GM19324 (cell line): ENCODE measurements around the gene GSTT4.
"Not testable (repeated sequence)": the region's sequence is repeated elsewhere in the genome, so short reads cannot be mapped to it uniquely, and the experiment has no call there.

Experiments
- ATAC-seq: cut with Tn5 transposase; IDR thresholded peaks from one replicate; pipeline ENCODE4 v1.9.1; 2021; ENCODE audit warnings: mild to moderate bottlenecking, moderate library complexity; ENCODE audit not compliant: unreplicated experiment, low FRiP score

GSTT4 gene

DNA sequence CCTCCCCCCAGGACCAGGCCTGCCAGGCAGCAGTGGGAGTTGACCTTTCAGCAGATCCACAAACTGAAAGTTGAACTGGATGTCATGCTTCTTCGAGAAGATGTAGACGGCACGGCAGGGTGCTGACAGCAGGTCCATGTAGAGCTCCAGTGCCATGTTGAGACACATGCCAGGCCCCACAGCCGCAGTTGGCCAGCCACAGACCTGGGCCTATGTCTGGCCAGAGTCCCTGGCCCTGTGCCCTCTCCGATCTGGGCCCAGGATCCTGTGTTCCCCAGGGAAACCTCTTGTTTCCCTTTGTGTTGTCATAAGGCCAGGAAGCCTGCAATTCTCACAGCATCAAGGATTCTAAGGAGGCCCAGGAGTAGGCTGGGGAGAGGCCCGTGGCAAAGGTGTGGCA lies at the start of gene GSTT4:
TSS of gene GSTT4 (minus strand) at position 253 of the 400 bp plus-strand sequence. CDS start at position 156, 97 bp downstream.
- ATAC-seq, result no peak

DNA sequence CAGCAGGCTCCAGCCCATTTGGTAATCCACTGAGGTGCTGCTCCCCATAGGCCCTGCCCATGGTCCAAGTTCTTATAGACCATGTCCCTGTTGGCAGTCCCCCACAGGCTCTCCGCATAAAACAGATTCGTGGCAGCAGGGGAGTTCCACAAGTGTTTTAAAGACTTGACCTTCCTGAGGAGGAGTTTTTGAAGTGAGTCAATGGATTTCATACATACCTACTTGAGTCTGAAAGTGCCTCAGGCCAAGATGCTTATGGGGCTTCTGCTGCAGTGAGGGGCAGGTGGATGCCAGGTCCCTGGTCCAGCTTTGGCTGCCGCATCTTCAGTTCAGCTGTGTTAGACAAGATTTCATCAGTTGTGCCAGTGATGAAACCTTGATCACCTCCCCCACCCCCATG lies 49.1 kb upstream of the GSTT4 start:
- ATAC-seq, result no peak

DNA sequence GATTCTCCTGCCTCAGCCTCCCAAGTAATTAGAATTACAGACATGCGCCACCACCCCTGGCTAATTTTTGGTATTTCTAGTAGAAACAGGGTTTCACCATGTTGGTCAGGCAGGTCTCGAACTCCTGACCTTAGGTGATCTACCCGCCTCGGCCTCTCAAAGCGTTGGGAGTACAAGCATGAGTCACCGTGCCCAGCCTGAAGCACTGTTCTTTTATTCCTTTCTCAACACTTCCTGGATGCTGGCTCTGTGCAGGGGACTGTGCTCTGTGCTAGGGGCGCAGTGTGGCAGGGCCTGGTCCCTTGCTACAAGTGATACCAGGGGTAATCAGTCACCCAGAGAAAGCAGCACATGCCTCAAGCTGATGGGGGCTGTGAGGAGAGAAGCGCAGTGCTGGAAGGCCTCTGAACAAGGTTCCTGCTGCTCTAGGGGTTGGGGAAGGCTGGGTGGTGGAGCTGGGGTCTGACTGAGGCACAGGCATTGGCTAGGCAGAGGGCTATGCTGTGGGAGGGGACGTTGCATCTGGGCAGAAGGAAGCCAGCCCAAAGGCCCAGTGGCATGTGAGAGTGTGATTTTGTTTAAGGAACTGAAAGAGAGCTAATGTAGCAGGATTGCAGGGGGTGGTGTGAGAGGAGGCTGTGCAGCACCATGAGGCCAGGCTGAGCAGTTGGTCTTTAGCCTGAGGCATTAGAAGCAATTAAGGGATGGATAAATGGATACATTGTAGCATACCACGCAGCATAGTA lies 48.4 kb upstream of the GSTT4 start:
- peak; percentile 46 for ATAC-seq

DNA sequence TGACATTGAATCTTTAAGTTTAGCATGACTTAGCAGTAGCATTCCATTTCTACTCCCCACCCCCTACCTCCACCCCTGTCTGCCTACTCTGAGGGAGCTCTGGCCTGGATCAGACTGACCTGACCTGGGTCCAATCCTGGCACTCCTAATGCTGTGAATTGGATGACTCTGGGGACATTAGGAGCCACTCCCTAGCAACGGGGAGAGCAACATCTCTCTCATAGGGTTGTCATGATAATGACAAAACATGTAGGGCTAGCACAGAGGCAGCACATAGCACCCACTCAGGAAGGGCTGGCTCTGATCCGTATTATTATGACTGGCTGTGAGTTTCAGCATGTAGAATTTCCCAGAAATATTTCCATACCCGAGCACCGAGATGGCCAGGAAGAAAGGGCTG lies 46.3 kb upstream of the GSTT4 start:
- ATAC-seq, result no peak

DNA sequence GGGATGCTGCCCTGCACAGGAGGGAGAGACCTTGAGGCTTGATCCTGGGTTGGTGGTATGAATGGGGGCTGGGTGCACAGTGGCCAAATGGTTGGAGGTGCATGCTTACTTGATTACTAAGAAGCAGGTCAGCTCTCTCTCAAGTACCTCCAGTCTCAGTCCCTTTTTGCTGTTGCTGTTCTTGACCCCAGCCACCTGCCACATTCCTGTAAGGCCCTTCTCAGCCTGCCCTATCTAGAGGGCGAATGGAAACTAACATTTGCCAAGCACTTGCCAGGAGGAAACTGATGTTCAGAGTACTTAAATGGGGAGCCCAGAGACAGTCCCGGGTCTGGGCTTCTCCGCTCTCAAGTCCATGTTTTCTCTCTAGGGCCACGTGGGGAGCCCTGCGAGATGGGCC lies 45.8 kb upstream of the GSTT4 start:
- no peak for ATAC-seq

DNA sequence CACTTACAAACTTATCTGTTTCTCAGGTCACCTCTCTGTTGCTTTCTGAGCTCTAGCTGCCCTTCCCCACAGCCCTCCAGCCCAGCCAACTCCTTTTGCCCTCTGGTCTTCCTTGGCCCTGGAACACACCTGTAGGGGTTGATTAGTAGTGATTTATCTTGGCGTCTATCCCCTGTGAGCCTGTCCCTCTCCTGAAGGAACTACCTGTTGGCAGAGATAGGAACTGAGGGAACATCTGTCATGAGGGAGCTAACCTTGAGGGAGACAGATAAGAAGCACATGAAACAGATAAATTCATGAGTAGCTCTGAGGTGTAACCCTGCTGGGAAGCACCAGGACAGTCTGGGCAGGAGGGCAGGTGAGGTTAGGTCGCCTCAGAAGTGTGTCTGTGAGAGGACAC lies 44.7 kb upstream of the GSTT4 start:
- no peak for ATAC-seq

DNA sequence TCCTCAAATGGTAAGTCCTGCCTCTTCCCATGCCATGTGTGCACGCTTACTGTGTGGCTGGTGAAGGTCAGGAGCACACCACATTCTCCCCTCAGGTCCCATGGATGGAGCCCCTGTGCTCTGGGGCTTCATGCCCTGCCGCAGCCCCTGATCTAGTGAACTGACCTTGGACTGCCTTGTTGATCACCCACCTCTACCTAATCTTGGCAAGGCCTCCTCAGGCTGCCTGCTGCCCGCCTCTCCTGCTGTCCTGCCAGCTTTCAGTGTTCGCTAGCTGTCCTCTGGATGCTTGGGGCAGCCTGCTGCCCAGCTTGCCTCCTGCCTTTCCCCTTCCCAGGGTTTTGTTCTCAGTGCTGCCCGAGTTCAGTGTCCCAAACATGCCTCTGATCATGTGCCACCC lies 44.0 kb upstream of the GSTT4 start:
- no peak for ATAC-seq

DNA sequence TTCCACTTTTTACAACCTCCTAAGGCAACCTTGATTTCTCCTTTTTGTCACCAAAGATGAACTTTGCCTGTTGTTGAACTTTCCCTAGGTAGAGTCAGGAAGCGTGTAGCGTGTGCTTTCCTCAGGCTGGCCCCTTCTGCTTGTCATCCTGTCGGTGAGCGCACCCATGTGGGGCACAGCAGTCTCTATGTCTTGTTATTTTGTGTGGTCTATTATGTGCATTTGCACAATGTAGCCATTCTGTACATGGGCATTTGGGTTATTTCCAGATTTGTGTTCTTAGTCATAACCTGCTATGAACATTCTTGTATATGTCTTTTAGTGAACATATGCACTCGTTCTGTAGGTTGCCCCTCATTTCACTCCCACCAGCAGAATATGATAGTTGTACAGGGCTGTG lies 40.8 kb upstream of the GSTT4 start:
- ATAC-seq, result no peak

DNA sequence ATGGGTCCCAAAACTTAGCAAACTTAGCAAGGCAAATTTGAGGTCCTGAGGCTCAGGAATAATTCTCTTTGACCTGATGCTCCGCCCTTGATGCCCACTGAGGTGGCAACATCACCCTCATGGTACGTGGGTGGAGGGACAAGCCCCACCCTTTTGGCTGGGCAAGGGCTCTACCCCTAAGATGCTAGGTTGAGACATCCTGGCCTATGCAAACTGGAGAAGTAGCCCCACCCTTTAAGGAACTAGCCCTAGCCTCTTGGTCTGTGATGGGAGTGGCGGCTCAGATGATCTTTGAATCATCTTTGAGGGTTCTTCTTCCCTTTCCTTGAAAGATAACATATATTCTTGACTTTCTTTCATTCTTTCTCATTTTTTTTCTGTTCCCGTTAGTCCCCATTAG lies 38.7 kb upstream of the GSTT4 start:
- no peak for ATAC-seq

DNA sequence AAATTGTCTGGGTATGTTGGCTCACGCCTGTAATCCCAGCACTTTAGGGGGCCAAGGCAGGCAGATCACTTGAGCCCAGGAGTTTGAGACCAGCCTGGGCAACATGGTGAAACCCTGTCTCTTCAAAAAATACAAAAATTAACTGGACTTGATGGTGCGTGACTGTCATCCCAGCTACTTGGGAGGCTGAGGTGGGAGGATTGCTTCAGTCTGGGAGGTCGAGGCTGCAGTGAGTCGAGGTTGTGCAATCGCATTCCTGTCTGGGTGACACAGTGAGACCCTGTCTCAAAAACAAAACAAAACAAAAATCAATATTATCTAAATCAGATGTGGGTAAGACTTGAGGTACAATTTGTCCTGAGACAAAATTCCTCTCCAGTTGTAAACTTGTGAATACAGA lies 38.2 kb upstream of the GSTT4 start:
- ATAC-seq, result not testable (repeated sequence)

DNA sequence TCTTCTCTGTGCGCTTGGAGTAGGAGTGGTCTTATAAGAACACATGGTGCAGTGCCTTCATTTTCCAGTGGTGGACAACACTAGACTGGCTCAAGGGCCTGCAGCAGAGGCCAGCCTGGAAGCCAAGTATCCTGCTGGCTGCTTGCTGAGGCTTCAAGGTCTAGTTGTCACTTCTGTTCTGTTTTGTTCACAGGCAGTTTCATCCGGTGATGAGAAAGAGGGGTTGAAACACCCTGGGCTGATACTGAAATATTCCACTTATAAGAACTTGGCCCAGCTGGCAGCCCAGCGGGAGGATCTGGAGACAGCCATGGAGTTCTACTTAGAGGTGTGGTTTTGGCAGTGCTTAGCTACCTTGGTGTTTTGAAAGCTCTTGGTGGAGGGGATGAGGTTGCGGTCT lies 35.7 kb upstream of the GSTT4 start:
- no peak for ATAC-seq

DNA sequence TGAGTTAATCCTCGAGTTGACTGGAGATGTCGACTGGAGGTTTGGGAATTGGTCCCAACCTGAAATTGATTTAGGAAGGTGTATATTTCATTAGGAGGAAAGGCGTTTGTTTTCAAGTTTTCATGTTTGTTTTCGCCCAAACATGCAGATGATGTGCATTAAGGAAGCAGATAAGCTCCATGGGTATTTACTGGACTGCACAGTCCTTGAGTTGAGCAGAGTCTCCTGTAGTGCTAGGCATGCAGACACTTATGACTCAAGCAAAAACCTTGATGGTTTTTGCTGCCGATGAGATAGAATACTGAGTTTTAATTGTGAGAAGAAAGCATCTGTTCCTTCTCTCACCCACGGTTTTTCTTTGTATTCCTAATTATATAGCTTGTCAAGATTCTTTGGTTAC lies 33.8 kb upstream of the GSTT4 start:
- no peak for ATAC-seq

DNA sequence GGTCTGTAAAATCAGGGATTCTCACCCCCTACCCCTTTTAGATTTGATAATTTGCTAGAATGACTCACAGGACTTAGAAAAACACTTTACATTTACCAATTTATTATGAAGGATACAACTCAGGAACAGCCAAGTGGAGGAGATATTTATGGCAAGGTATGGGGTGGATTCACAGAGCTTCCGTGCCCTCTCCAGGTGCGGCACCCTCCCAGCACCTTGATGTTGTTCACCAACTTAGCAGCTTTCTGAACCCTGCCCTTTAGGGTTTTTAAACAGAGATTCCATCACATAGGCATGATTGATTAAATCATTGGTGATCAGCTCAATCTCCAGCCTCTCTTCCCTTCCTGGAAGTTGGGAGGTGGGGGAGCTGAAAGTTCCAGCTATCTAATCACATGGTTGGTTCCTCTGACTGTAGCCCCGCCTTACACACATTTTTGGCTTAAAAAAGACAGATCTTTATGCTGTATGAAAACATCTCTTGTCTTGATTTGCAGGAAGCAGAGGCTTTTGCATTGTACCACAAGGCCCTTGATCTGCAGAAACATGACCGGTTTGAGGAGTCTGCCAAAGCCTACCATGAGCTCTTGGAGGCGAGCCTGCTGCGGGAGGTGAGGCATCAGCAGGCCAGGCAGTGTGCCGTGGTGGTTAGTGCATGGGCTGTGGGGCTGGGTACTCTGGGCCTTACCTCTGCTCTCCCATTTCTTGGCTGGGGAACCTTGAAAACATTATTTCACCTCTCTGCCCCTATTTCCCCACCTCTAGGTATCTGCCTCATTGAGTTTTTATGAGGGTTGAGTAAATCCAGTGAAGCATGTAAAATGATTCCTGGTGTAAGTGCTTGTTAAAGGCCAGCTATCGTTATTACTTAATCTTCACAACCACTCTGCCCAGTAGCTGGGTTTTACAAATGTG lies 32.9 kb upstream of the GSTT4 start:
- ATAC-seq, result no peak

DNA sequence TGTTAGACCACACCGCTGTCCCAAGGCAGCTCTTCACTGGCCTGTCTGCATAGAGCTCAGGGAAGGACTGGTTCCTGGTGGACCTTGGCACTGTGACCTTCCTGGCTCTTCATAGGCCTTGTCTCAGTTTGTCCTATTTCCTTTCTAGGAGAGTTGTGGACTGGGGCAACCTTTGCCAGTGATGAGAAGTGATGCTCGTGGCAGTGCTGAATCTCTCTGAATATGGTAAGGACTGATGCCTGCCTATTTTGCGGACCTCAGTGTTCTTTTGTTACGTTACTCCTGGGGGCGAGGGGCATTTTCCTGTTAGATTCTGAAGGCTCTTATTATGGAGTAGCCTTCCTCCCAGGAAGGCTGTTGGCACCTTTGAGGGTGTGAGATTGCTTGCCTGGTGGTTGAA lies 30.0 kb upstream of the GSTT4 start:
- no peak for ATAC-seq

DNA sequence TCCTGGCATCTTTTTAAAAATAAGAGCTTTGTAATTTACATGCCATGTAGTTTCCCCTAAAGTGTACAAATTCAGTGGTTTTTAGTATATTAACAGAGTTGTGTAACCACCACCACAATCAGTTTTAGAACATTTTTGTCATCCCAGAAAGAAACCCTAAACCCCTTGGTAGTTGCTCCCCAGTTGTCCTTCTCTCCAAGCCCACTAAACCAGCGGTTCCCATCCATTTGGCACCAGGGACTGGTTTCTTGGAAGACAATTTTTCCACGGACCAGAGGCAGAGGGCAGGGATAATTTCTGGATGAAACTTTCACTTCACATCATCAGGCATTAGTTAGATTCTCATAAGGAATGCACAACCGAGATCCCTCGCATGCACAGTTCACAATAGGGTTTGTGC lies 28.5 kb upstream of the GSTT4 start:
- no peak for ATAC-seq

DNA sequence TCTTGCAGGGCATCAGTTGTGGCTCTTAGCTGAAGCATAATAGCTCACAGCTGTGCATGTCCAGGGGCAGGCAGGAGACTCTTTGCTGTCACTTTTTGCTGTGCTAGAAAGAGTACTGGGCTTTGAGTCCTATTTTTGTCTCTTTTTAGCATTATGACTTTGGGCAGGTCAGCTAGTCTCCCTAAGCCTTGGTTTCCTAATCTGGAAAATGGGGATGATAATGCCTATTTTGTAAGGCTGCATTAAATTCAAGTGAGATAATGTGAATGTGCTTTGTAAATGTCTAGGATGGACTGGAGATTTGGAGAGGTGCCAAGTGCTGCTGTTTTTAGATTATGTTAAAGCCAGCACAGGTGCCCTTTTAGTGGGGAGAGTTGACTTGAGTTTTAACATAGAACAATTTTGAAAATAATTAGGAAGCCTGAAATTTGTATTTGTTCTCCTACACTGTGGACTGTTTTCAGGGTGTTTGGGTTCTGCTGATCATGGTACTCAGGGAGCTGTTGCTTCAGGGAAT lies 25.0 kb upstream of the GSTT4 start:
- no peak for ATAC-seq

DNA sequence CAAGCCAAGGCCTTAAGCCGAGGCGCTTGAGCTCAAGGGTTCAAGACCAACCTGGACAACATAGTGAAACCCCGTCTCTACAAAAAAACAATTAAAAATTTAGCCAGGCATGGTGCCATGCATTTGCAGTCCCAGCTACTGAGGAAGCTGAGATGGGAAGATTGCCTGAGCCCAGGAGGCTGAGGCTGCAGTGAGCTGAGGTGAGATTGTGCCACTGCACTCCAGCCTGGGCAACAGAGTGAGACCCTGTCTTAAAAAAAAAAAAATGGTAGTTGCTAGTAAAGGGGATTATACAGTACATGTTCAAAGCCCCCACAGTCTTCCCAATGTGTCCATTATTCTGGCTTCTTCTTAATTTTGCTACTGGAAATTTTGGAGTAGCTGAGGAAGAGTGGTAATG lies 24.1 kb upstream of the GSTT4 start:
- ATAC-seq, result no peak

DNA sequence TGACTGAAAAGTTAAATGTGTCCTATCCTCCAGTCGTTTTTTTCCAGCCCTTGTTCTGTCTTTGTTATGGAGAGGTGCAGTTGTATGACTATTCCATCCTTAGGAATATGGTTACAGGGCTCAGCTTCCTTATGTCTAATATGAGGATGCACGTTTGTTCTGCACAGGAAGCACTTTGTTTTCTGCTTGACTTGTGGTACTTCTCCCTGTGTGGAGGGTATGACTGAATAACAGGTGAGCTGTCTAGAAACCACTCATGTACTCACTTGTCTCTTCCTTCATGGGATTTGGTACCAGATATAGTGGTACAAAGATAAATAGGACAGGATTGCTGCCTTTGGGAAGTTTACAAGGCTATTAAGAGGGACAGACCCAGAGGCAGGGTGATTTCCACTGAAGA lies 23.3 kb upstream of the GSTT4 start:
- ATAC-seq, result no peak

DNA sequence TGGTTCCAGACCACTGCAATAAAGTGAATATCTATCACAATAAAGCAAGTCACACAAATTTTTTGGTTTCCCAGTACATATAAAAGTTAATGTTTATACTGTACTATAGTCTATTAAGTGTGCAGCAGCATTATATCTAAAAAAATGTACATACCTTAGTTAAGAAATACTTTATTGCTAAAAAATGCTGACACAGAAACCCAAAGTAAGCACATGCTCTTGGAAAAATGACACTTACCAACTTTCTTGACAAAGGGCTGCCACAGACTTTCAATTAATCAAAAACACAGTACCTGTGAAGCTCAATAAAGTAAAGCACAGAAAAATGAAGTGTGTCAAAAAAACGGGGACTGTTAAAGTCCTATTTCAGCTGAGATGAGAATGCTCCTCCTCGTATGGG lies 22.7 kb upstream of the GSTT4 start:
- ATAC-seq, result no peak

DNA sequence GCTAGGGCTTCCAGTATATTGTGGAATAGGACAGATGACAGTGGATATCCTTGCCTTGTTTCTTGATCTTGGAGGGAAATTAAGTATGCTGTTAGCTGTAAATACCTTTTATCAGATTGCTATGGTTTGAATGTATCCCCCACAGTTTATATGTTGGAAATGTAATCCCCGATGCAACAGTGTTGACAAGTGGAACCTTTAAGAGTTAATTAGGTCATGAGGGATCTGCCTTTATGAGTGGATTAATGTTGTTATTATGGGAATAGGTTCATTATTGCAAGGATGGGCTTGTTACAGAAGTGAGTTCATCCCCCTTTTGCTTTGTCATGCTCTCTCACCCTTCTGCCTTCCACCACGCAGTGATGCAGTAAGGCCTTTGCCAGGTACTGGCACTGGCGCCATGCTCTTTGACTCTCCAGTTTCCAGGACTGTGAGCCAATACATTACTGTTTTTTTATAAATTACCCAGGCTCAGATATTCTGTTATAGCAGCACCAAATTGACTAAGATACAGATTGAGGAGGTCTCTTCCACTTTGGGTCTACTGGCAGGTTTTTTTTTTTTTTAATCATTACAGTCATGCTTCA lies 22.2 kb upstream of the GSTT4 start:
- ATAC-seq, result no peak

DNA sequence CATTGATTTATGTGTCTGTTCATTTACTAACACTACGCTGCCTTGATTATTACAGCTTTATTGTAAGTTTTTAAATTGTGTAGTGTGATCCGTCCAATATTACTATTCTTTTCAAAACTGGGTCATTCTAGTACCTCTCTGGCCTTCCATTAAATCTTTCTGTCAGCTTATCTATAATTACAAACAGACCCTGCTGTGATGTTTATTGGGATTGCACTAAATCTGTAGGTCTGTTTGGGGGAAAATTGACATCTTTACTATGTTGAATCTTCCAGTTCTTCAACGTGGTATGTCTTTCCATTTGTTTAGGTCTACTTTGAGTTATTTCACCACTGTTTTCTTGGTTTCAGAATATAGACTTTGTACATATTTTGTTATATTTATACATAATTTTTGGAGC lies 21.5 kb upstream of the GSTT4 start:
- ATAC-seq, result no peak
